ENCODE data around the gene RSPH1.
A peak's percentile ranks its signal among the peaks of the same experiment; 100 is the strongest.

RSPH1 gene

DNA sequence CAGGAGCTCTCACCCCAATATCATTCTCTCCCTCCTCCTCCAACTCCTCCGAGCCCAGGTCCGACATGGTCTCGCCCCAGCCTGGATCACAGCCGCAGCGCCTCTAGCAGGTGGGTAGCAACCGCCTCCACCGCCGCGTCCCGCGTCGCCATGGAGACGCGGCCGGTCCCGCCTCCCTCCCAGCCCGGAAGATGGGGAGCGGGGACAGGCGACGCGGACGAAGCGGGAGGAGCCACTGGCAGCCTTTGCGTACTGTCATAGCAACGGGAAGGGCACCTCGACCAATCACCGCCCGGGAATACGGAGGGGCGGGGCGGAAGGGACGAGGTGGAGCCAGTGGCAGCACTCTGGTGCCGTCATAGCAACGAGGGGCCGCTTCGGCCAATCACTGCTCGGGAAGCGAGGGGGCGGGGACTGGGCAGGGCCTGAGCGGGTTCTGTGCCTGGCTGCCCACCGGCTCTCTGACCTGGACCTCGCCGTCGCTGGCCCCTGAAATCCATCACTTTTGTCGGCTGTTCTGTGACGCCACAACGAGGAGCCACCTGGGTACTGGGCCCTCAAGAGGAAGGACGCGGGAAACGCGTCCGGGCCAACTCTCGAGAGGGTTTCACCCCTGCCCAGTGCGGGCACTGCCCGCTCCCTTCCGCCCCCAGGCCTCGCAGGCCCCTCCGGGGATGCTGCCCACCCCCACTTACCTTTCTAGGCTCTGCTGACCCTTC lies at the start of gene RSPH1:
Gene RSPH1 (minus strand): TSS at position 105 of the 719 bp plus-strand sequence. CDS start 38 bp downstream, at position 67.
- DNase-seq (ENCODE audit: low read depth), result peak; percentile 97

DNA sequence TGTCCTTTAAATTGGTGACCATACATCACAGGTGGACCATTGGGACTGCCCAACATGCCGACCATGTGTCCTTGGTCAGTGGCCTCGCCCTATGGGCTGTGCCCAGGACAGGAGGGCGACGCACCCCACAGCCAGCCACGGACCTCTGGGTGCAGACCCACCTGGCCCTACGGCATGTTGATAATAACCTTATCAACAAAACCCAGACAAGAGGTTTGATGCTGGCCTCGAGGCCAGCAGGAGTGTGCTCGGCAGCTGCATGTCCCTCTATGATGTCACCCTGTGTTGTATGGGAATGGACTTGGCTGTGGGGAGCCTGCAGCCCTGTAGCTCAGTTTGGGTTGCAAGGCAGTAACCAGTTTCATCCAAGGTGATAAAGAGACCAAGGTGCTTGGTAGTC lies 49.7 kb upstream of the RSPH1 start:
- DNase-seq (ENCODE audit: low read depth), result no peak

DNA sequence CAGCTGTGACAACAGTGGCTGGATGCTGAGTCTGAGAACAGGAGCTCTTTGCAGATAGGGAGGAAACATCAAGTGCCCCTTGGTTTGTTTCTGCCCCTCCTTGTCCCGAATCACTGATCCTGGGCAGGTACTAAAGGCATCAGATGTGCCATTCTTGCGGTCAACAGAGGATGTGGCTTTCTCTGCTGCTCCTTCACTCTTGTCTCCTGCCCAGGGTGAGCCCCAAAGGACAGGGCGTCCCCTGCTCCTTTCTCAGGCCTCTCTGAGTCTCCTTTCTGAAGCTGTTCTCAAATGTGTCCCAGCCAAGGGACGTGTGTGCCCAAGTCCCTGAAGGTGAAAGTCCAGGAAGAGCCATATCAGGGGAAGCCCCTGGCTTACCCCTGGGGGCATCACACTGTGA lies 49.3 kb upstream of the RSPH1 start:
- no peak for DNase-seq (ENCODE audit: low read depth)

DNA sequence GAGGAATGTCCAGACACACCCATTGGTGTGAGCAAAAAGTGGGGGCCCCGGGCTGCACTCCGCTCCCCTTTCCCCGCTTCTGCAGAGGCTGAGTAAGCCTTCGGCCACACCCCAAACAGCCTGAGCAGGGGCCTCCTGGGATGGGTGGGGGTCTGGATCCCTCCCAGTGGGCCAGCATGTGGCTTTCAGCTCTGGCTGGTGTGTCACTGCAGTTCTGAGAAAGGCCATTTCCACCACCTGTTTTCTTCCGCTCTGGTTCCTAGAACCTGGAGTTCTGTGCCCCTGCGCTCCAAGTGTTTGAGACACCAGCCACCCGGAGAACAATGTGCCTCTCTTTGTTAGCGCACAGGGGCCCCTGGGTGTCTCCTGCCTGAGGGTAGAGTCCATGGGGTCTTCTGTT lies 48.5 kb upstream of the RSPH1 start:
- DNase-seq (ENCODE audit: low read depth), result no peak

DNA sequence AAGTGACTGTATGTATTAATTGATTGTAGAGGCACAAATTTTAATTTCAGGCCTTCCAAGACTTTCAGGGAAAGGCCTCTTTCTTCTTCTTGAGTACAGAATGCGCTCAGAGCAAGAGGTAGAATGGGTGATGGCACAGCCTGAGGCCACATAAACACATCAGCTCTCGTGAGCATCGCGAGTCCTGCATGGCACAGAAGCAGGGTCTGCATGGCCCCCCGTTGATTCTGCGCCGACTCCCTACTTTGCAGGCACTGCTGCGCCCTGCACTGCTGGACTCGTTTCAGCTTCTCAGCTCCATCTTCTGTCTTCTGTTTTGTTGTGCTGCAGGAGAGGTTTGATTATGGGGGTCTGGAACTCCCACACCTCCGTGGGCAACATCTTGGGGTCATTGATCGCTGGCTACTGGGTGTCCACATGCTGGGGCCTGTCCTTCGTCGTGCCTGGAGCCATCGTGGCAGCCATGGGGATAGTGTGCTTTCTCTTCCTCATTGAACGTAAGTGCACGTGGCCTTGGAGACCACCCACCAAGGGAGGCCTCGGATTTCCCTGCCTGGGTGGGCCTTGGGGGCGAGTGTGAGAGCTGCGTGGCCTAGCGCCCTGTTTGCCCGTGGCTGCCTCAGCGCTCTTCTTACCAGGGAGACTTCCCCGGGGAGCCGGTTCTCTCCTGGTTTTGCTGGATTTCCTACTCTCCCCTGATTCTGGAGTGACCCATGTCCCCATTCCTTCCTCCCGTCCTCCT lies 47.3 kb upstream of the RSPH1 start:
- DNase-seq (ENCODE audit: low read depth), result no peak

DNA sequence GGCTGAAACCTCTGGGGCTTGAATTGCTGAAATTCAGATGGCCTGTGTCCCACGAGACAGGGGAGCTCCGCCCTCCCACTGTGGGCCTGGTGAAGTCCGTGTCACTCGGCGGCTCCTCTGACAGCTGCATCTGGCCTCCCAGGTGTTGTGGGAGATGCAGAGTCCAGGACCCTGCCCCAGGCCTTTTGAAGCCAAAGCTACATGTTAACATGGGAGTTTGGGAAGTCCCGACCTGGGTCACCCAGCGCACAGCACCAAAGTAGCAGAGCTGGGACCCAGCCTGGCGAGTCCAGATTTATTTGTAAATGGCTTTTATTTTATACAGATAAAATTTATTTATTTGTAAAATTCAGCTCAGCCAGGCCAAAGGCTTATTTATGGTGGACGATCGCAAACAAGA lies 46.6 kb upstream of the RSPH1 start:
- no peak for DNase-seq (ENCODE audit: low read depth)

DNA sequence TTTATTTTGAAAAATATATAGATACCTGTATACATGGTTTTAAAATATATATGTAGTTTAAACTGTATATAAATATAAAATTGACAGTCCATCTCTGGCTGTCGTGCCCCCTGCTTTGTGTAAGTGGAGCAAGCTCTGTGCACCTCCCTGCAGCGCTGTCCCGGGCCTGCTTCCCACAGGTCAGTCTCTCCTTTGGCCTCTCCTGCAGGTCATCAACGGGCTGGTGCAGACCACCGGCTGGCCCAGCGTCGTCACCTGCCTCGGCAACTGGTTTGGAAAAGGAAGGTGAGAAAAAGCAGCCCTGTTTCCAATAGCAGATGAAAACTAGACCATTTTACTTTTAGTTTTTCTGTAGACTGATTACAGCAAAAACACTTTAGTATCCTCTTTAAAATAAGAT lies 46.2 kb upstream of the RSPH1 start:
- no peak for DNase-seq (ENCODE audit: low read depth)

DNA sequence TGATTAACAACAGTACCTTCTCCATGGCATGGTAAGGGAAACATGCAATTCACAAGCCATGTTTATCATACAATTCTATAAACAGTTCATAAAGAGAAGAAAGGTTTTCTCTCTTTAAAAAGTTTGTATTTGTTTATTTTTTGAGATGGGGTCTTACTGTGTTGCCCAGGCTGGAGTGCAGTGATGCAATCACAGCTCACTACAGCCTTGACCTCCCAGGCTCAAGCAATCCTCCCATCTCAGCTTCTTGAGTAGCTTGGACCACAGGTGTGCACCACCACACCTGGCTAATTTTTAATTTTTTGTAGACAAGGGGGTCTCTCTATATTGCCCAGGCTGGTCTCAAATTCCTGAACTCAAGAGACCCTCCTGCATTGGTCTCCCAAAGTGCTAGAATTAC lies 45.6 kb upstream of the RSPH1 start:
- no peak for DNase-seq (ENCODE audit: low read depth)

DNA sequence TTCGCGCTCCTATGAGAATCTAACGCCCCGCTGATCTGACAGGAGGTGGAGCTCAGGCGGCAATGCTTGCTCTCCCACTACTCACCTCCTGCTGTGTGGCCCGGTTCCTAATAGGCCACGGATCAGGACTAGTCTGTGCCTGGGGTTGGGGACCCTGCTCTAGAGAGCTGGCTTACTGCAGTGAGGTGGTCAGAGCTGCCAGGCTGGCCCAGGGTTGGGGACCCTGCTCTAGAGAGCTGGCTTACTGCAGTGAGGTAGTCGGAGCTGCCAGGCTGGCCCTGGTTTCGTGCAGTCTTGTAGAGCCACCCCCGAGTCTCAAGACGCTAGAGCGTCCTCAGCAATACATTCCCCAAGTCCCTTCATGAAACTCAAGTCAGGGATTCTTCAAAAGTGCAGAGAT lies 45.1 kb upstream of the RSPH1 start:
- DNase-seq (ENCODE audit: low read depth), result no peak

DNA sequence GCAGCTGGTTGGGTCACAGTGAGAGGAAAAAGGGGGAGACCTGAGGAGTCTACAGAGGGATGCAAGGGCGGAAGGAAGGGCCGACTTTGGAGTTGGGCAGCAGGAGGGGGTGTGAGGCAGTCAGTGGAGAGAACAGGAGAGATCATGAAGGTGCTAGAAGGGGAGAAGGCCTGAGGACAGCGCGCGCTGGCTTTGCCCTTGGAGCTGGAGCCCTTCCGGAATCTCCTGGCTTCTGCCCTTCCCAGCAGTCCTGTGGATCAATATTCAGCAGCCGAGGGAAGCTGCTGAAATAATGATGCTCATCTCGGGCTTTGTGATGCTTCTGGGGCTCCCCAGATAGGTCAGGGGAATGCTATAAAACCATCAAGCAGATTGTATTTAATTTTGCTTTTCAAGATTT lies 44.4 kb upstream of the RSPH1 start:
- DNase-seq (ENCODE audit: low read depth), result no peak

DNA sequence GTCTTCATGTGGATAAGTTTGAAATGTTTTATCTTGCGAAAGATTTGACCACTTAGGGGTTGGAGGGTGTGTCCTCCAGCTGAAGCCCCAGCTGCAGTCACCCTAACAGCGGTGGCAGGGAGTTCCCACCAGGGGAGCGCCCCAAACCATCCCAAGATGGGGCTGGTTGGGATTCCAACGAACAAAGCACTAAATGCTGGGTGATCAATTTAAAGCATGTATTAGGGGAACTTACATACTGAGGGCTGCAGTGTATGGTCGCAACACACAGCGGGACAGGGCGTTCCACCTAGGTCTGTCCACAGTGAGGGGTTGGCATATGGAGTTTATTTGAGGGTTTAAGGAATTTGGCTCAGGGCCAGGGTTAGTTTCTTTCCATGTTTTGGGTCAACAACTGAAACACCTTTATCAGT lies 43.9 kb upstream of the RSPH1 start:
- DNase-seq (ENCODE audit: low read depth), result no peak

DNA sequence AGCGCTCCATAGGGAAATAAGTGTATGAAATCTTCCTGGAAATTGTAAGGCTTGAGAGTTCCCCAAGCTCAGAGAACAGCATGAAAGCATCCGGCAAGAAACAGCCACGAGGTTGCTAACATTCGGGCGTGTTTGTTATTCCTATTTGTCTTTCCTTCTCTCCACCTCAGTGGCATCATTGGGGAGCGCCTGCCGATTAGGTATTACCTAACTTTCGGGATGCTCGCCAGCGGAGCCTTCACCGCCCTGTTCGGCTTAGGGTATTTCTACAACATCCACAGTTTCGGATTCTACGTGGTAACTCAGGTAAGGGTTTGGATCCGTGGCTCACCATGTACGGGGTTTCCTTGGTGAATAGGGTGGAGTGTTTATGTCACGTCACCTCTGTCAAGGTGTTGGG lies 43.3 kb upstream of the RSPH1 start:
- no peak for DNase-seq (ENCODE audit: low read depth)

DNA sequence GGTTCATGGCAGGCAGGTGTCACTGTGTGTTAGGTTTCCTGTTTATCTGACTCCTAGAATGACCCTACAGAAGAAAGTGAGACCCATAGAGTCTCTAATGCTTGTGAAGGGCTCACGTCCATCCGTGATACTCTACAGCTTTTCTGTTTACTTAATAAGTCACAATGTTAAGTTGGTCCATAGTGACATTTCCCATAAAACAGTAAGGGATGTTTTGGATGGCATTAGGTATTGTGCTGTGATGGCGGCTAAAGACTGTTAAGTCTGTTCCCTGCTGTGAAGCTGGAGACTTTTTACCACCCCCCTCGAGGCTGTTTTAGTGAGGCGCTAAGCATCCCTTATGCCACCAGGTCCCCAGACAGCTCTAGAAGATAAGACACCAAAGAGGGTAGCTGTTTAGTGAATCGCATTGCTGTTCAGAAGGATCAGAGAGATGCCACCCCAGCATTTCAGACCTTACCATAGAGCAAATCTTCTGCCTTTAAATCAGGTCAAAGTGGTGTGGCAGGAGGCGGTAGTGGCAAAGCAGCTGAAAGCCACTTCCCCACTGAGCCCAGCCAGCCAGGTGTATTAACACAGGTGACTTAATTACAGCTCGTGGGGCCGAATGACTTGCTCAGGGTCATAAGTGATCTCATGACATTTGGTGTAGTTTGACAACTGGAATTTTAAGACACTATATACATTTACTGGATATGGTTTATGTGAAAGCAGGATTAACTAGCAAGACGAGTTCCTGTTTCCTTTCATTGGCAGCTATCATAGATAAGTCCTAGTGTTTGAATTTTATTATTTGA lies 42.7 kb upstream of the RSPH1 start:
- DNase-seq (ENCODE audit: low read depth), result no peak

DNA sequence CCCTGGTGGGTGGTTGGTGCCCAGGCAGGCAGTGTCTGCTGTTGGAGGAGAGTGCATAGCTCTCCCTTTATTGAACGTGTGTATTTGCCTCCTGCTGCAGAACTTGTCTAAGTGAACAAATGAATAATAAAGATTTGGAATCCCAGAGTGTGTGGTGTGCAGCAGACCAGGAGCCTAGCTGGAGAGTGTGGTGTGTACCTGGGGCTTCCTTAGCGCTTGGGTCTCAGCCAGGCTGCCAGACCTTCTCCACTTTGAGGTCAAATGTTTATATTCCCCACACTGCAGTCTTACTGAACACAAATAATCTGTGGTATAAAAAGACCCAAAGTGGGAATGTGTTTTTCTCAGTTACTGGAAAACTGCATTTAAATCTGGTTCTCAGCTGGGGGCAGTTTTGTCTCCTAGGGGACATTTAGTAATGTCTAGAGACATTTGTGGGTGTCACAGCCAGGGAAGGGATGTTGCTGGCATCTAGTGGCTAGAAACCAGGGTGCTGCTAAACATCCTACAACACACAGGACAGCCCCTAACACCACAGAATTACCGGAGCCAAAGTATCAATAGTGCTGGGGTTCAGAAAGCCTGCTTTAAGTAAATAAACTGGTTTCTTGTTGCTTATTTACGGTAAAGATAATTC lies 41.2 kb upstream of the RSPH1 start:
- no peak for DNase-seq (ENCODE audit: low read depth)

DNA sequence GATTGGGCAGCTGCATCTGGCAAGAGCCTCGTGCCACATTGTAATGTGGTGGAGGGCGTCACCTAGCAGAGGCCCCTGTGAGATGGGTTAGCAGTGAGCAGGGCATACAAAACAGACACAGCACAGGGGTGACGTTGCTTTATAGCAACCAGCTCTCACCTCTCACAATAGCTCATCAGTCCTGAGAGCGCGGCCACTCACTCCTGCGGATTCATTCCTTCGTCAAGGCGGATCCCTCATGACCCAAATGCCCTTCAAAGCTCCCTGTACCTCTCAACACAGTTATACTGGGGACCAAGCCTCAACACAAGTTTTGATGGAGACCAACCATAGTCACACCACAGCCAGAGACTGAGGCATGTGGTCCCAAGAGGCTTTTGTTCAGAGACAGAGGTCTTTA lies 40.6 kb upstream of the RSPH1 start:
- DNase-seq (ENCODE audit: low read depth), result no peak

DNA sequence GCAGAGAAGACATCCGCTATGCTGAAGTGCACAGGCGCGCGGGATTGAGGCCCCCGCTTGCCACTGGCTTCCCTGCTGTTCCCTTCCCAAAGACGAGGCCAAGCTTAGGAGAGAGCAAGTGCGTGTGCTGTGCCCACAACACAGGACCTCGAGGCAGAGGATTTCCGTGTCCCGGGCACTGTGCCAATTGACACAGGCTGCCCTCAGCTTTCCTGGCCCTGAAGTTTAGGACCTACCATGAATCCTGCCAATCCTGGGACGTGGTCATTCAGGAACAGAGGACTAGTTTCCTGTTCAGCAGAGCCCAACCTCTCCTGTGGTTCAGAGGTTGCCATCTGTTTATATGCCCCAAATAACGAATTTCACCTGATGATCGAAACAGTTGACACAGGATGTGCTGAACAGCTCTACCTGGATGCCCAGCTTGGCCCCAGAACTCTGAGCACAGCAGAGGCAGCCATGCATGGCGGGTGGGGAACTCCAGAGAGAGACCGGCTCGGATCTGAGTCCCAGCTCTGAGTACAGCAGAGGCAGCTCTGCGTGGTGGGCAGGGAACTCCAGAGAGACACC lies 39.7 kb upstream of the RSPH1 start:
- no peak for DNase-seq (ENCODE audit: low read depth)

DNA sequence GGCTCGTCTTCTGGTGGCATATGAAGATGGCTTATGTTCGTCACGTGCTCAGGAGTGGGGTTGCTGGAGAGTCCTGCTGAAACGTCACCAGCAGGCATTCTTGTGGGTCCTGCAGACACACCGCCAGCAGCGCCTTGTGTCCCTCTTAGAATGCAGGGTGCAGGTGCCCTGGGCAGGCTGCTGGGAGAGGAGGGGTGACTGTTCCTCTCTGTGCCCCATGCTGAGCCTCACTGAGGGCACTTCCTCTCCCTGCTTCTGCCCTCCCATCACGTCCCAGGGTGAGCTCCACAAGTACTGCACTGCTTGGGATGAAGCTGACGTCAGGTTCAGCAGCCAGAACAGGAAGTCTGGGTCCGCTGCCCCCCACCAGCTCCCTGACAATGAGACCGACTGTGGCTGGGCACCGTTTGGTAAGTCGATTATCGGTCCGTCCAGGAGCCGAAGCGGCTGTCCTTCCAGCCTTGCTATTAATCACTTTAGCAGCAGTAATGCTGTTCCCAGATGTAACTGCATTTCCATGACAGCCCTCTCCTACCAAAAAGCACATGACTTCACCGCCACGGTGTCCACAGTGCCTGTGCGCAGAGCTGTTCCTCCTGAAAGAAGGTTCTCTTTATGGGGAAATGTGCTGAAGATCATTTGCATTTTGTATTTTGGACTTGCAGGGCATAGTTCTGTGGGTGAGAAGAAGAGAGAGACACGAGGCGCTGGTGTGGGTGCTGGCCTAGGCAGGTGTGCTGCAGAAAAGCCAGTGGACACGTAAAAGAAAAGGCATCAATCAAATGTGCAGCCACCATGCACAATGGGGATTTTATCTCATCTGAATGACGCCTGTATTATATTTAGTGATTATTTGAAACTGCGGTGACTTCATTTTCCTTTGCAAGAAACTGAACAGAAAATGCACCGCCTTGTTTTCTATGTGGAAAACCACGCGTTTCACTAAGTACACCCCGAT lies 38.7 kb upstream of the RSPH1 start:
- DNase-seq (ENCODE audit: low read depth), result no peak

DNA sequence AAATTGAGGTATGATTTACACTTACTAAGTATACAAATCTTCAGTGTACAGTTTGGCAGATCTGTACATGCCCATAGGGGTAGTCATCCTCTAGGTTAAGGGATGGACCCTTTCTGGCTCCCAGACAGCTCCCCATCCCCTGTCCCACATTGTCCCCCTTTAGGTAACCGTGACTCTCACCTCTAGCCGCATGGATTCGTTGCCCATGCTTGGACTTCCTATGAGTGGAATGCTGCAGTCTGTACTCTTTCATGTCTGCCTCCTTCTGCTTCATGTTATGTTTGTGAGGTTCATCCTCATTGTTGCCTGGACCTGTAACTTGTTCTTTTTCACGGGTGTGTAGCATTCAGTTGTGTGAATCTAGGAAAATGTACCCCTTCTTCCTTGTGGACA lies 37.9 kb upstream of the RSPH1 start:
- DNase-seq (ENCODE audit: low read depth), result no peak

DNA sequence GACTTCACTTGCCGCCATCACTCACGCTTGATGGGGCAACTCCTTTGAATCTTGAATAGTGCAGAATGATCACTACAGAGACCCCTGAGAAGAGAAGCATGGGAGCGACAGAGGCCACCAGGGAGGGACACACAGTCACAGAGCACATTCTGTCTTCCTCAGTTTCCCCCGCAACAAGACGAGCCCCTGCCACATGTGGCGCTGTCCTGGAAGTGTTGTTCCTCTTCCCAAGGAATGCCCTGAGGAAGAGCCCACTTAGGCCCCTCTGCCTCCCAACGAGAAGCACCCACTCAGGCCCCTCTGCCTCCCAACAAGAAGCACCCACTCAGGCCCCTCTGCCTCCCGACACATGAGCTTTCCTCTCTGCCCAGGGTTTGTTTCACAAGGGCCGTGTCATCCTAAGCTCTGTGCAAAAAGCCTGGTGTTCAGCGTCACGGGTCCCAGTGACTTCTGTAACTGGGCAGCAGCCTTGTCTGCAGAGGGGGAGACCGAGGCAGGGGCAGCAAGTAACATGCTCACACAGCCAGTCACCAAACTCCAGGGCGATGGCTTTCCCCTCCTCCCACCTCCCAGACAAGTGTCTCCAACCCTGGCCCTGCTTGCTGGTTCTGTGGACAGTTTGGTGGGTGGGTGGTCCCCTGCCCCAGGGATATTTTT lies 37.4 kb upstream of the RSPH1 start:
- no peak for DNase-seq (ENCODE audit: low read depth)

DNA sequence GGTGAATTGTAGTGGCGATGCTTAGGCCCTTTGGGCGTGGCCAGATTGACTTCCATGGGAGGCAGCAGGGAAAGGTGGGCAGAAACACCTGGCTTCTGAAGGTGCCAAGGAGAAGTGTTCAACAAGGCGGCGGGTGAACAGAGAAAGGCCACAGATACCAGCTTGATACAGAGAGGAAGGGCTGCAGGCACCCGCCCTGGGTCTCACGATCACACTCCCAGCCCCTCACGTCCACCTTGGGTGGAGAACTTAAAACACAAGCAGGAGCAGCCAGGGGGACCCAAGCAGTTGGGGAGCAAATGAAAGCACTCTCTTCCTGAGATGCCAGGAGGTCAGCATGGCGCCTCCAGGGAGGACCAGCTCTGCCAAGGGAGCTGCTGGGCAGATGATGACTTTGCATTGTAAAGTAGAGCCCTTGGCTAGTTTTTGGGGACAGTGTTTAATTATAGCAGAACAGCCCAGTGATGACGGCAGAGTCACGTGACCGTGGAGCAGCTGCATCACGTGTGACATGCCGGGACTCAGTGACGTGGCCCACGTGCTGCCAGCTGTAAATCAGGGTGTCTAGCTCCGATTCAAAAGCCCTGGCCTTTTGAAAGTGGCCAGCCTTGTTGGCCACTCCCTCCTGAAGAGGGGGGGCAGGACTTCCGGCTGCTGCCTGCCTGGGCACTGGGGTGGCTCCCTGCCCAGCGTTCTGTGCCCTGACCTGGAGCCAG lies 36.6 kb upstream of the RSPH1 start:
- no peak for DNase-seq (ENCODE audit: low read depth)
